ENCODE results near the gene TNNT2.

TNNT2 gene

DNA sequence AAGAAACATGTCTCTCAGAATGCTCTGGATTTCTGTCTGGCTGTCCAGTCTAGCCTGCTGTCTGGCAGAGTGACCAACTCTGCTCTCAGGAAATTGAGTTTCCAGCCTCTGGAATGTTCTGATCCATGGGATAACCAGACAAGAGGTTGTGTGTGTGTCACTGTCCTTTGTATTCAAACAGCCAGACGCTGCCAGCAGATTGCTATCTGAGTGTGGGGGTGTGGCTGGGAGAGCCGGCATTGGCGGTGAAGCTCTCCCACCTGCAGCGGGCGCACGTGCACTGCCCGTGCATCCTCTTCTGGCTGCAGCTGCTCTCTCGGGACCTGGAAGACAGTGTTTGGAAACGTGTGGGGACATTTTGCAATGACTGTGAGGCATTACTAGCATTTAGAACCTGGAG is 68.1 kb downstream of the TNNT2 start:
- peak; percentile 80 for DNase-seq
